DMS114 treated with DMSO at 0.1 percent for 48 hours (cell line): Measurements from ENCODE around the gene MCF2L.
"Not testable (repeated sequence)": the region's sequence is repeated elsewhere in the genome, so short reads cannot be mapped to it uniquely, and the experiment has no call there.

ENCODE experiments used
- DNase-seq: peaks from one replicate; lab custom pipeline; 2025; ENCODE audit not compliant: unreplicated experiment; lab: John Stamatoyannopoulos, UW

MCF2L gene

GRCh38 chr13:113093580-113094409 is 124.8 kb downstream of the MCF2L start:
- DNase-seq = no peak

- no peak for DNase-seq
Measured at GRCh38 chr13:113094410-113094800, 125.4 kb downstream of the MCF2L start.

GRCh38 chr13:113095146-113096051 is 126.4 kb downstream of the MCF2L start:
- no peak for DNase-seq

GRCh38 chr13:113096052-113096744 is 127.2 kb downstream of the MCF2L start:
- no peak for DNase-seq

GRCh38 chr13:113096745-113097305 is 127.8 kb downstream of the MCF2L start:
- no peak for DNase-seq

GRCh38 chr13:113097651-113098050 is 128.6 kb downstream of the MCF2L start:
- no peak for DNase-seq

GRCh38 chr13:113098162-113098732 is 129.2 kb downstream of the MCF2L start:
- no peak for DNase-seq

- no peak for DNase-seq
Measured at GRCh38 chr13:113099142-113099541, 130.1 kb downstream of the MCF2L start.

GRCh38 chr13:113102302-113102701 is 133.3 kb downstream of the MCF2L start:
- not testable (repeated sequence) for DNase-seq

GRCh38 chr13:113102727-113103126 is 133.7 kb downstream of the MCF2L start:
- no peak for DNase-seq

GRCh38 chr13:113103646-113104045 is 134.6 kb downstream of the MCF2L start:
- no peak for DNase-seq

GRCh38 chr13:113105032-113105920 is 136.3 kb downstream of the MCF2L start, which contains the start of gene F7:
Gene F7, plus strand, starts transcription at chr13:113105791. Its CDS starts 51 bp downstream, at chr13:113105842.
- no peak for DNase-seq

GRCh38 chr13:113105921-113106452 is 137.0 kb downstream of the MCF2L start:
- DNase-seq = no peak

GRCh38 chr13:113106711-113107351 is 137.8 kb downstream of the MCF2L start:
- no peak for DNase-seq

- DNase-seq = not testable (repeated sequence)
Measured at GRCh38 chr13:113108521-113108920, 139.5 kb downstream of the MCF2L start.

- DNase-seq = no peak
Measured at GRCh38 chr13:113109151-113110047, 140.4 kb downstream of the MCF2L start.

GRCh38 chr13:113110048-113110851 is 141.2 kb downstream of the MCF2L start:
- DNase-seq = no peak
